Measurements from ENCODE around the gene HLA-B. TPM values are rescaled to one million over a fixed set of nuclear protein-coding genes. Genes with fewer than 3 reads are reported as not detected.

The HLA-B gene
- total and polyA plus RNA-seq, 7 donors, result 138 to 402 (median 231) TPM

DNA sequence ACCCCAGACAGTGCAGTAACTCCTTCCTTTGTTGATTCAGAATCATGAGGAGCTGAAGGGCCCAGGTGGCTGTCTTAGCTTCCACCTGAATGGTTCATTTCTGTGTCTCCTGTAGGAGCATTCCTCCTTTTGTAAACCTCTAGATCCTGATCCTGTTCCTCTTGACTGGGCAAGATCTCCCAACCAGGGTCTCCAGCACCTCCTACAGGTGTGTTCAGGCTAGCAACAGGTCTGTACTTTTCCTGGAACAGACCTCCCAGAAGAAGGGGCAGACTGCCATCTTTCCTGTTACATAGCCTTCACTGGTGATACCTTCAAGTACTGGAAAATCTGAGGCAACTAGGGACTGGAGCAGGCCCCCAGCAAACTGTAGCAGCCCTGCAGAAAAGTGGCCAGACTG lies 35.2 kb downstream of the HLA-B start:
- DNase-seq (no peak), ATAC-seq (no peak)
- no peaks in the 10 kb centered on the region for H3K36me3 ChIP-seq (ENCODE audit: insufficient read depth in 1 of 2, low read depth in 1 of 2)
- no peak overlapping the region for H3K4me3 ChIP-seq
- intact Hi-C loops (cut with DNase I), result no loop called here
- TF ChIP-seq, protein P1, sequence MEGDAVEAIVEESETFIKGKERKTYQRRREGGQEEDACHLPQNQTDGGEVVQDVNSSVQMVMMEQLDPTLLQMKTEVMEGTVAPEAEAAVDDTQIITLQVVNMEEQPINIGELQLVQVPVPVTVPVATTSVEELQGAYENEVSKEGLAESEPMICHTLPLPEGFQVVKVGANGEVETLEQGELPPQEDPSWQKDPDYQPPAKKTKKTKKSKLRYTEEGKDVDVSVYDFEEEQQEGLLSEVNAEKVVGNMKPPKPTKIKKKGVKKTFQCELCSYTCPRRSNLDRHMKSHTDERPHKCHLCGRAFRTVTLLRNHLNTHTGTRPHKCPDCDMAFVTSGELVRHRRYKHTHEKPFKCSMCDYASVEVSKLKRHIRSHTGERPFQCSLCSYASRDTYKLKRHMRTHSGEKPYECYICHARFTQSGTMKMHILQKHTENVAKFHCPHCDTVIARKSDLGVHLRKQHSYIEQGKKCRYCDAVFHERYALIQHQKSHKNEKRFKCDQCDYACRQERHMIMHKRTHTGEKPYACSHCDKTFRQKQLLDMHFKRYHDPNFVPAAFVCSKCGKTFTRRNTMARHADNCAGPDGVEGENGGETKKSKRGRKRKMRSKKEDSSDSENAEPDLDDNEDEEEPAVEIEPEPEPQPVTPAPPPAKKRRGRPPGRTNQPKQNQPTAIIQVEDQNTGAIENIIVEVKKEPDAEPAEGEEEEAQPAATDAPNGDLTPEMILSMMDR (IDR thresholded peaks at IDR 0.05), result no peak
- no peaks in the 10 kb centered on the region for H3K9me3 ChIP-seq
- no peak overlapping the region for H3K27ac ChIP-seq
- H3K4me1 ChIP-seq, result no peaks in the 10 kb centered on the region
- peaks cover 0 to 7% (median 0%) of the 10 kb centered on the region in 3 donors for H3K27me3 ChIP-seq (ENCODE audit: insufficient read depth in 3 of 3, low read length in 2 of 3)

DNA sequence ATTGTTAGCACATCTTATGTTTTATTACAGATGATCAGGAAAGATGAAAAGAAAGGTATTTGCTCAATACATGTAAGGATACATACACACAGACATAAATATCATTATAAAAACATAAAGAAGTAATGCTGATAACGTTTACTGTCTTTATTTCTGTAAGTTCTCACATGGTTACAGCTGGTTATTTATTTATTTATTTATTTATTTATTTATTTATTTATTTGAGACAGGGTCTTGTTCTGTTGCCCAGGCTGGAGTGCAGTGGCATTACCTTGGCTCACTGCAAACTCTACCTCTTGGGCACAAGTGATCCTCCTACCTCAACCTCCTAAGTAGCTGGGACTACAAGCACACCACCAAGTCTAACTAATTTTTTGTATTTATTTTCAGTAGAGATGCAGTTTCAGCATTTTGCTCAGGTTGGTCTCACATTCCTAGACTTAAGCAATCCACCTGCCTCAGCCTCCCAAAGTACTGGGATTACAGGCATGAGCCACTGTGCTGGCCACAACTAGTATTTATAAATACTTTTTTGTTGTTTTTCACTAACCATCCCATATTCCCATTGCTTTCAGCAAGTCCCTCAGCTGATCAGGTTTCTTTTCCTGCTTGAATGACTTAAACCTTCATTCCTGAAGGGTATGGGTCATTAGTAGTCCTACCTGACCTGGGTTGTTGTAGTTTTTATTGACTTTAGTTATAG lies 35.8 kb downstream of the HLA-B start:
- WGBS, 3 donors, result 29 to 40% (median 30%) methylated on average over 1 of the region's 1 CpG
- Histone ChIP-seq H3K9me3 (no peaks in the 10 kb centered on the region), H3K4me3 (no peak overlapping the region), H3K36me3 (ENCODE audit: insufficient read depth in 1 of 2, low read depth in 1 of 2) (no peaks in the 10 kb centered on the region), H3K27ac (no peak overlapping the region), H3K4me1 (no peaks in the 10 kb centered on the region), H3K27me3 (ENCODE audit: insufficient read depth in 3 of 3, low read length in 2 of 3) (peaks cover 0 to 7% (median 0%) of the 10 kb centered on the region in 3 donors)
- DNase-seq (no peak), ATAC-seq (no peak)
- TF ChIP-seq, protein P1 (IDR thresholded peaks at IDR 0.05), result no peak
- intact Hi-C loops (cut with DNase I), result no loop called here

DNA sequence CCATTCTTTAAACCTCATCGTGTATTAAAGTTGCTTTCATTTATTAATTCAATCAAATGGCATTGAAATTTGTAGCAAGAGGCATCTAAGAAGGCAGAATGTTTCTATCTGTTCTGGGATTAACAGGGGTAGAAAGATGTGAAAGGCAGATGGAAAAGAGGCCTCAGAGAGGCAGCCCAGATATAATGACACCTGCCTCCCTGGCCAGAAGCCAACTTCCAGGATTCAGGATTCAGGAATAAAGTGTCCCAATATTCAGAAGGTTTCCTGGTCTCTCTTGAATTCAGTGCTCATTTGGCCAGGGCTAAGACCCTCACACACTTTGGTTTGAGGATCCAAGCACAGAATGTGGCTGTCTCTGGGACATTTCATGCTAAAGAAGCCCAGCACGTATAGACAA lies 39.9 kb downstream of the HLA-B start:
- Histone ChIP-seq H3K4me3 (no peak overlapping the region), H3K9me3 (no peaks in the 10 kb centered on the region), H3K27me3 (ENCODE audit: insufficient read depth in 3 of 3, low read length in 2 of 3) (peaks cover 0 to 7% (median 0%) of the 10 kb centered on the region in 3 donors), H3K27ac (no peak overlapping the region), H3K4me1 (no peaks in the 10 kb centered on the region), H3K36me3 (ENCODE audit: insufficient read depth in 1 of 2, low read depth in 1 of 2) (no peaks in the 10 kb centered on the region)
- WGBS, 3 donors, result 37 to 65% (median 47%) methylated on average over 2 of the region's 2 CpGs
- DNase-seq, result no peak
- no peak for ATAC-seq
- intact Hi-C loops (cut with DNase I), result no loop called here
- TF ChIP-seq, protein P1 (IDR thresholded peaks at IDR 0.05), result no peak

DNA sequence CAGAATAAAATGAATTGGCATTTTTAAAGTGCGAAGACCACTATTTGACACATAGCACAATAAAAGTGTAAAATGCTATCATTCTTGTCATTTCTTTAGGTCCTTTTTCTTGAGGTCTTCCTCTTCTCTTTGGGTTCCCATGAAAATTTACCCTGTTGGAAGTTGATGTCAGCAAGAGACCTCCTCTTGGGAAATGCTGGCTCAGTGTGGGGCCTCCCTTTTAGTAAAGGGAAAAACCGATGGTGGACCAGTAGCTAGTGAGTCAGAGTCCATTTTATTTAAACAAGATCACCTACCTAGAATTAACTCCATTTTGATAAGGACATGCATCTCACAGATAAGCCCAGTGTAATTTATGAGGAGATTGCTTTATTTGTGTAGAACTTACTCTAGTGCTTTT lies 47.3 kb downstream of the HLA-B start:
- TF ChIP-seq, protein P1 (IDR thresholded peaks at IDR 0.05), result no peak
- no peak for DNase-seq
- Histone ChIP-seq H3K4me3 (no peak overlapping the region), H3K27ac (no peak overlapping the region), H3K4me1 (no peaks in the 10 kb centered on the region), H3K36me3 (ENCODE audit: insufficient read depth in 1 of 2, low read depth in 1 of 2) (no peaks in the 10 kb centered on the region), H3K9me3 (no peaks in the 10 kb centered on the region), H3K27me3 (ENCODE audit: insufficient read depth in 3 of 3, low read length in 2 of 3) (peaks cover 2 to 34% (median 3%) of the 10 kb centered on the region in 3 donors)
- no peak for ATAC-seq
- intact Hi-C loops (cut with DNase I), result no loop called here
- 84 to 86% (median 84%) methylated on average over 2 of the region's 2 CpGs for WGBS, 3 donors

DNA sequence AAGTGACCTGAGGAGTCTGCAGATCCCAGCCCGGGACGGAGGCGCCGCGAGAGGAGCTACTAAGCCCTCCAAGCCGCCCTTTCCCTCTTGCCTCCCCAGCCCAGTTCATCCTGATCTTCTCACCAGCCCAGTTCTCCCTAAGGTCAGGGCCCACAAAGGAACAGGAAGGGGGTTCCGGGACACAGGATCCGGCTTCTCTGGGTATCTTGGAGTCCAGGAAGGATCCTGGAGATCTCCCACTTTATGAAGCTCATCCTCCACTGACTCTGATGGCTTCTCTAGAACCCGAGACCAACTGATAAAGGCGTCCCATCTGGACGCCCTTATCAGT lies 48.2 kb downstream of the HLA-B start:
- intact Hi-C loops (cut with DNase I), result no loop called here
- no peaks in the 10 kb centered on the region for H3K4me1 ChIP-seq
- H3K27ac ChIP-seq, result no peak overlapping the region
- H3K4me3 ChIP-seq, result peak overlapping the region; percentile 57
- no peaks in the 10 kb centered on the region for H3K9me3 ChIP-seq
- peak in 1 of 4 donors; percentile 33 for ATAC-seq
- 32 to 46% (median 40%) methylated on average over 5 to 11 of the region's 11 CpGs for WGBS, 3 donors
- TF ChIP-seq, protein P1 (IDR thresholded peaks at IDR 0.05), result no peak
- no peaks in the 10 kb centered on the region for H3K36me3 ChIP-seq (ENCODE audit: insufficient read depth in 1 of 2, low read depth in 1 of 2)
- peaks cover 2 to 34% (median 3%) of the 10 kb centered on the region in 3 donors for H3K27me3 ChIP-seq (ENCODE audit: insufficient read depth in 3 of 3, low read length in 2 of 3)
- no peak for DNase-seq

Measured in psoas muscle (tissue), 8 donors.